CD4-positive, alpha-beta T cell treated with Interleukin-4 for 4 hours (primary cell): Measurements from ENCODE around the gene EPN1.
A peak's percentile ranks its signal among the peaks of the same experiment; 100 is the strongest.

Source experiments
- DNase-seq: peaks from one replicate; pipeline ENCODE4 v3.0.0-alpha.2; 2020

Gene EPN1

DNA sequence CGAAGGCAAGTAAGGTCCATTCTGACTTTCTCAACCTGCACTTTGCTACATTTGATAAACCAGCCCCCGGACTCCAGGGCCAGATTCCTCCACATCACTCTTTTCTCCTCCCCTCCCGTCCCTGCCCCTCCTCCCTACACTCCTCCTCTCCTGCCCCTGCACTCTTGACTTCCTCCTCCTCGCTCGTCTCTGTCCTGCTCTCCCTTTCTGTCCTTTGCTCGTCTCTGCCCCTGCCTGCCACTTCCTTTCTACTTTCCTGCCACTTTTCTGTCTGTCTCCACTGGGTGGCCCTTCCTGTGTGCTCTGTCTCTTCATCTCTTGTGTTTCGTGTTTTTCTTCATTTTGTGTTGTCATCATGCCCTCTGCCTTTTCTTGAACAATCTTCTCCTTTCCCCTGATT lies 13.2 kb upstream of the EPN1 start:
- DNase-seq = no peak

DNA sequence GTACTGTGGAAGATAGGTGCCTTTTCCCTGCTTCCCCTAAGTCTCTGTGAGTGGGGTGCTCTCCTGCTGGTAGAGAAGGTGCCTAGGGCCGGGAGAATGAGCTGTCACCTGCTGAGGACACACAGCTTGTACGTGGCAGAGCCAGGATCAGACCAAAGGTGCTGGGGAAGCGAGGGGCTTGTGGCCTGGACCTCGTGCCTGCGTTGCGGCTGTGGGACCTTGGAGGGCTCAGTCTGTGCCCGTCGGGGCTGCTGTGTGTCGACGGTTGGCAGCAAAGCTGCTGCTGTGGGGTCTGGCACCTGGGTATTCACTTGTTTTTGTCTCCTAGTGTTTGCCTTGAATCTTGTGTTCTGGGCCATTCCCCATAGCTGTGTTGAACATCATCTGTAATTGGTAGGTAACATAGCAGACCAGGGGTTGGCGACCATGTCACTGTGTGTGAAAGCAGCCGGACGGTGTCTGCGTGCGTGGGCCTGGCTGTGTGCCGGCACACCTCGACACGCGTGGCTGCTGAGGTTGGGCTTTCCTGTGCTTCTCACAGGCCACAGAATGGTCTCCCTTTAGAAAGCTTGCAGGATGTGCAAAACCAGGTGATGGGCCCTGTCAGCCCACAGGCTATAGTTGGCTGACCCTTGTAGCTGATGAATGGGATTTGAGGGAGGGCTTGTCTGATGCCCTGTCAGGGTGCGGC lies 11.0 kb upstream of the EPN1 start:
- no peak for DNase-seq

DNA sequence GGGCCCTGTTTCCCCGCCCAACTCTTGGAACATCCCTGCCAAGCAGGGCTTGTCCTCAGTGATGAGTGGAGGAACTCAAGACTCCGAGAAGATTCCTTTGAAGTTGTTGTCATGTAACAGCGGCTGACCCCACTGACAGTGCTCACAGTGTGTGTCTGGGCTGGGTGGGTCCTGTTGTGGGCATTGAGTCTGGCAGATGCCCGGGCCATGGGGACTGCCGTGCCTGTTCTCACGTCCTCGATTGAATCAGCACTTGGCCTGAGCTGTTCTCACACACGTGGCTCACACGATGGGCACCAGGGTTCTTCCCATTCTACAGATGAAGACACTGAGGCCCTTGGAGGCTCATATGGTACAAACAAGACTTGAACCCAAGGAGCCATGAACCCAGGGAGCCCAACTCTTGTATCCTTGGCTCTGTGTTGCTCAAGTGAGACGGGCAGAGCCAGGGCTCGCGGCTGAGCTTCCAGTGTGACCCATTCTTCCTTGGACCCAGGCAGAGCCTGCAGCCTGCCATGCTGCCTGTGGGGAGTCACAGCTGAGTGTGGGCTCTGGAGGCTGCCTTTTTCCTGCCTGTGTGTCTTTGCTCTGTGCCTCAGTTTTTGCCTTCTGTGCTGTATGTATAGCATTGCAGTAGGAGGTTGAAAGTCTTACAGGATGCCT lies 8.6 kb upstream of the EPN1 start:
- DNase-seq = no peak

DNA sequence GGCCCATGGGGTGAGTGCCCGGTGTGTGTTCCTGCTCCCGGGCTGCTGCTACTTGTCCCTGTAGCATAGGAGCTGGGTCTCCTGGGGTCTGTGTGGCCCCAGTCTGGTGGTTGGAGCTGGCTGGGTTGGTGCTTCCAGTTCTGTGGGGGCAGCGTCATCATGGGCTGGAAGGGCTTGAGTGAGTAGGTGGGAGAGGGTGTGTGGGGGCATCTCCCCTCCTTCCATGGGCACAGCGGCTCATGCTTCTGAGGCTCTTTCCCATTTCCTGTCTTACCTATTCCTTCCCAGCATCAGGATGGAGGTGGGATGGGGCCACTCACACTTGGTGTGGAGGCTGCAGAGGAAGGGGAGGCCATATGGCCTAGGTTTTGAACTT lies 8.0 kb upstream of the EPN1 start:
- no peak for DNase-seq

DNA sequence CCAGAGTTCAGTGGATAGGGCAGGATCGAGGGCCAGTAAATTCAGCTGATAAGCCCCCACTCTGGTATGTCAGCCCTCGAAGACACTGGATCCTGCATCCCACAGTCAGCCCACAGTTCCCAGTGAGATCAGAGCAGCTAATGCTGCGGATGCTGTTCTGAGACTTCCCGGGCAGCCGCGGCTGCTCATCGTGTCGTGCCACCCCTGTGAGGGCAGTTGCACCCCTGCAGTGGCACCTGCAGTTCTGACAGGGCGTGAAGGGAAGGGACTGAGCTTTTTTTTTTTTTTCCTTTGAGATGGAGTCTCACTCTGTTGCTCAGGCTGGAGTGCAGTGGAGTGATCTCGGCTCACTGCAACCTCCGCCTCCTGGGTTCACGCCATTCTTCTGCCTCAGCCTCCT lies 7.5 kb upstream of the EPN1 start:
- DNase-seq = no peak

DNA sequence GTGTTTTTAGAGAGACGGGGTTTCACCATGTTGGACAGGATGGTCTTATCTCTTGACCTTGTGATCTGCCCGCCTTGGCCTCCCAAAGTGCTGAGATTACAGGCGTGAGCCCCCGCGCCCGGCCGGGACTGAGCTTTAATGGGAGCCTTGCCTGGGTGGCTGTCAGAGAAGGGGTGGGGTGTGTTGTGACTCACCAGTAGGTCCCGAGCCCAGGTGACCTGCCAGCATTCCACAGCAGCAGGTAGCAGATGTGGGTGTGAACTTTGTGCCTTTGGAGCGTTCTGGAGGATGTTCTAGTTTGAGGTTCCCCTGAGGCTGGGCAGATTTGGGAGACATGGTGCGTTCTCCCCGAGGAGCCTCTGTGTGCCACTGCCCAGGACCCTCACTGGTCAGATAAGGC lies 7.1 kb upstream of the EPN1 start:
- DNase-seq = no peak

DNA sequence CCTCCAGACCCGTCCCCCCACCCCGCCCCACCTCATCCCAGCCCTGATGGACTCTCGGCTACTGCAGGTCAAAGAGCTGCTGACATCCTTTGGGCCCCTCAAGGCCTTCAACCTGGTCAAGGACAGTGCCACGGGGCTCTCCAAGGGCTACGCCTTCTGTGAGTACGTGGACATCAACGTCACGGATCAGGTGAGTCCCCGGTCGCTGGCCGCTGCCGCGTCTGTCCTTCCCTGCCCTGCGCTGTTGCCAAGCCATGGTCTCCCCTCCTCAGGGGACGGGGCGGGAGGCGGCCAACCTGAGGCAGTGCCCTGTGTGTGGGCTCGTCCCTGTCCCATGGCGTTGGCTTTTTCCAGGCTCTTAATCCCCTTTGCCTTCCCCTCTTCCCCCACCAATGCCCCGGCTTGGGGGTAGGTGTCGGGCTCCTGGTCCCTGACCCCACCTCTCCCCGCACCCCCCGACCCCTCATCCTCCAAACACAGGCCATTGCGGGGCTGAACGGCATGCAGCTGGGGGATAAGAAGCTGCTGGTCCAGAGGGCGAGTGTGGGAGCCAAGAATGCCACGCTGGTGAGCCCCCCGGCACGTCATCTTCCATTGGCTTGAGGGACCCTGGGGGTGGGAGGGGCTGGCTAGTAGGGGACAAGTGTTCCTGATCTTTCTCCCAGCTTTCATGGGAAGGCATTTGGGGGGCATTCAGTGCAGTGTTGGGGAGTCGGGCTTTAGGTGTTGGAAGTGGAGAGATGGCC lies 6.2 kb upstream of the EPN1 start:
- no peak for DNase-seq

DNA sequence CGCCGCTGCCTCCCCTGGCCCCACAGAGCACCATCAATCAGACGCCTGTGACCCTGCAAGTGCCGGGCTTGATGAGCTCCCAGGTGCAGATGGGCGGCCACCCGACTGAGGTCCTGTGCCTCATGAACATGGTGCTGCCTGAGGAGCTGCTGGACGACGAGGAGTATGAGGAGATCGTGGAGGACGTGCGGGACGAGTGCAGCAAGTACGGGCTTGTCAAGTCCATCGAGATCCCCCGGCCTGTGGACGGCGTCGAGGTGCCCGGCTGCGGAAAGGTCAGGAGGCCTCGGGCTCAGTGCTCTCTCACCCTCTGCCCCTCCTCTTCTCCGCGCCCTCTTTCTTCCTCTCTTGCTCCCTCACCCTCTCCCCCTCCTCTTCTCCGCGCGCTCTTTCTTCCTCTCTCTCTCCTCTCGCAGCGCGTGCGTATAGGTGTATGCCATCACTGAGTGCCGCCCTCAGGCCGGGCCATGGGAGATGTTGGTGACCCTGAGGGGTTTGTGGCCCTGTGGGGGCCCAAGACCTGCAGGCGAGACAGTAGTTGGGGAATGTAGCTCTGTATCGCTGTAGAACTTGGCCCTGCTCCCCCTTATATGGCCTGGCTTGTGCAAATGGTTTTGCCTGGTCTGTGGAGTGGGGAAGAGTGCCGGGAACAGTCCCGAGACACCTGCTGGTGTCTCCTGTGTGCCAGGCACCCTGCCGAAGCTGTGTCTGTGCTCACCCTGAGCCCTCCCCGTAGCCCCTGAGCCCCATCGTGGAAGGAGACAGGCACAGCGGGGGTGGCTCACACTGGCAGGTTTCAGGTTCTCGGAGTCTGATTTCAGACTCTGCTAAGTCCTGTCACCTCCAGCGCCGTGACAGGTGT lies 5.4 kb upstream of the EPN1 start:
- no peak for DNase-seq

DNA sequence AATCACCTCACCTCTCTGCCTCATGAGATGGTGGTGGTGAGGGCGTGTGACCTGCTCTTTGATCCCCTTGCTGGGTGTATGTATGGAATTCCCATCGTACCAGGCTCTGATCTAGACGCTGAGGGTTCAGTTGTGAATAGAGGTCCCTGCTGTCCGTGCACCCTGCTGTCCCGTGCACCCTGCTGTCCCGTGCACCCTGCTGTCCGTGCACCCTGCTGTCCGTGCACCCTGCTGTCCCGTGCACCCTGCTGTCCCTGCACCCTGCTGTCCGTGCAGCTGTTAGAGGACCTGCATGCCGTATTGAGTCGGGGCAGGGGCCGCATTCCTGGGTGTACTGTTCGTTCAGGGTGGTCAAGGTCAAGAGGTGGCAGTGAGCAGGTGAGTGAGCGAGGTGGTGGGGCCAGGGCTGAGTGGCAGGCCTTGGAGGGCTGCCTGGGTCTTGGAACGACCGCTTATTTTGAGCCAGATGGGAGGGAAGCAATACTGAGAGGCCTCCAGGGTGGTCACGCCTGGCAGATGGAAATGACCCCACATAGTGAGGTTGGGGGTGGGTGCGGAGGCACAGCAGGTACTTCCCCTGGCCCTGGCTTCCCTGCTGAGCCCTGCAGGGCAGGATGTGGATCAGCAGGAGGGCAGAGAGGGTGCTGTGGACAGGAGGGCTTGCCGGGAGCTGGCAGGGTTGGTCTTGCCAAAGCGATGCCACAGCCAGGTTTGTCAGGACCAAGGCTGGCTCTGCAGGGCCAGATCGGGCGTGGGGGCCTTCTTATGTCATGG lies 4.6 kb upstream of the EPN1 start:
- DNase-seq = no peak

DNA sequence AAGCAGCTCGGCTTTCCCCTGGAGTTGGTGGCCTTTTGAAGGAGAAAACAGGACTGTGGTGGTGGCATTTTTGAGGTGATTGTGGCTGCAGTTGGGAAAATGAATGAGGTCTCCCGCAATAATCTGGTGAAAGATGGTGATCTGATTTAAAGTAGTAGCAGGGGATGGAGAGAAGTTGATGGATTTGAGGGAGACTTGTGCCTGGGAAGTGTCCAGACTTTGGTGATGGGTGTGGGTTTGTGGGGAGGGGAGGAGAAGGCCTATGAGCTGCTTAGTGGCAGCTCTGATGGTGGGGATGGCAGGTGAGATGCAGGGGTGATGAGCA lies 4.0 kb upstream of the EPN1 start:
- no peak for DNase-seq

DNA sequence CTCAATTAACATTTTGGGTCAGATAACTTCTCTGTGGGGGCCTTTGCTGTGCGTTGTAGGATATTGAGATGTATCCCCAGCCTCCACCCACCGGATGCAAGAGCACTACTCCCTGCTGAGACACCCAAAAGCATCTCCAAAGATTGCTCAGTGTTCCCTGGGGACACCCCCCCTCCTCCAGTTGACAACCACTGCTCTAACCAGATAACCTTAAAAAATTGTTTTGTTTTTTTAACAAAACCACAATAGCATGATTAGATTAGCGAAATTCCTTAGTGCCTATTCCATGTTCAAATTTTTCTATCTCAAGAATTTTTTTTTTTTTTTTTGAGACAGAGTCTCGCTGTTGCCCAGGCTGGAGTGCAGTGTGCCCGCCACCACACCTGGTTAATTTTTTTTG lies 2.6 kb upstream of the EPN1 start:
- DNase-seq = no peak

DNA sequence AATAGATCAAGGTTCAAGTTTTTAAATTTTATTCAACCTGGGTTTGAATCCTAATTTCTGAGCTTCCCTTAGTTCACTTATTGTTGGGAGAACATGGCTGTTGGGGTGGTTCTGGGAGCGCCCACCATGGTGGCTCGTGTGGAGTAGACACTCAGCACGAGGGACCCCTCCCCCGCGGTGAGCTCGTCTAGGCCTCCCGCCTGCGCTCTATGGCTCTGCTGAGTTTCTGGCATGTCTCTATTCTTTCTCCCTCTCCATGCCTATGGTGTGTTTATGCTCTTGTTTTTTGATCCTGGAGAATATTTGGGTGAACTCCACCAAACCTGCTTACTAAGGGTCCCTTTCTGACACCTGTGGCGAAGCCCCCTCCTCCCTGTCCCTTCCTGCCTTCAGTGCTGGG lies 1.6 kb upstream of the EPN1 start:
- DNase-seq = no peak

DNA sequence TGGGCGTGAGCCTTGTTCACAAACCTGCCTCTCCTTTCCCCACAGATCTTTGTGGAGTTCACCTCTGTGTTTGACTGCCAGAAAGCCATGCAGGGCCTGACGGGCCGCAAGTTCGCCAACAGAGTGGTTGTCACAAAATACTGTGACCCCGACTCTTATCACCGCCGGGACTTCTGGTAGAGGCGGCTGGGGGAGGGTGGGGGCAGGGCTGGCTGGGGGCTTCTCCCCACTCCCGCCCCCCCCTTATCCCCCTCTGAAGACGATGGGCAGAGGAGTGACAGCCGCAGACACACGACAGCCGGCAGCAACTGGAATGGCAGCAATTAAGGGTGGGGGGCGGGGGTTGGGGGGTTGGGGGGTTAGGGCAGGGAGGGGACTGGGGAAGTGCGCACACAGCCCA lies 1.1 kb upstream of the EPN1 start:
- DNase-seq = no peak

DNA sequence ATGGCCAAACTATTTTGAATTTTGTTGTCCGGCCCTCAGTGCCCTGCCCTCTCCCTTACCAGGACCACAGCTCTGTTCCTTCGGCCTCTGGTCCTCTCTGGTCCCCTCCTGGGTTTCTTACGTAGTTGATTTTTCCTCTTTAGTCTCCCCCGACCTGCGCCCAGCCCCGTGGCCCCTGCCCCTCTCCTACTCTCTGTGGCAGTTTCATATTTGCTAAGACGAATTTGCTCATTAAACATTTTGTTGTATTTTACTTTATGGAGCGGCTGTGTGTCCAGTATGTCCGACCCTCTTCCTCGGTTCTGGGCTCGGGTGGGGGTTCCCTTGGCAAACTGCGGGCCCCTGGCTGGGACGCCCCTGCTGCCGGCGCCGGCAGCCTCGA lies 576 bp upstream of the EPN1 start:
- no peak for DNase-seq

DNA sequence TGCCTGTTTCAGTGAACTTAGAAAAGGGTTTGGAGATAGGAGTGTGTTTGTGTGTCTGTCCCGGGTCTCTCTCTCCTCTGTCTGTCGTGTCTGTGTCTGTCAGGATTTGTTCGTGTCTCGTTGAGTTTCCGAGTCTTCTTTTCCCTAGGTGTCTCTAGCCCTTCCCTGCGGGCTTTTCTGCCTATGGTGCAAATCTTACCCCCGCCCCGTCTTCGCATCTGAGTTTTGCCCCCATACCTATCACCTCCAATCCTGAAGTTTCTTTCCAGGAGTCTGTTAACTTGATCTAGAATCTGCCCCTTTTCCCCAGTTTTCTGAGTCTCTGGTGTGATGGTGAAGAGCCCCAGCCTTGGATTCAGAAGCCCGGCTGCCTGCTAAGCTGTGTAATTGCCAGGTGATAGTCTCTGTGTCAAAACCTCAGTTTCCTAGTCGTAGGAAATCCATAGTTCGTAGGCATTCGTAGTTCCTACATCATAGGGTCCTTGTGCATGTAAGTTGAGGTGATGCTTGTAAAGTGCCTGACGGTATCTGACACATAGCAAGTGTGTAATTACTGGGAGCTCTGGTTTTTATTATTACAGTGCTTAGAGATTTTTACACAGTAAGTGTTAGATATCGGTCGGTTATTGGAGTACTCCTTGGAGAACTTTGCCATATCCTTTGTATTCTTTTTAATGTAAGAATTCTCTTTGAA lies 782 bp downstream of the EPN1 start:
- DNase-seq = no peak

DNA sequence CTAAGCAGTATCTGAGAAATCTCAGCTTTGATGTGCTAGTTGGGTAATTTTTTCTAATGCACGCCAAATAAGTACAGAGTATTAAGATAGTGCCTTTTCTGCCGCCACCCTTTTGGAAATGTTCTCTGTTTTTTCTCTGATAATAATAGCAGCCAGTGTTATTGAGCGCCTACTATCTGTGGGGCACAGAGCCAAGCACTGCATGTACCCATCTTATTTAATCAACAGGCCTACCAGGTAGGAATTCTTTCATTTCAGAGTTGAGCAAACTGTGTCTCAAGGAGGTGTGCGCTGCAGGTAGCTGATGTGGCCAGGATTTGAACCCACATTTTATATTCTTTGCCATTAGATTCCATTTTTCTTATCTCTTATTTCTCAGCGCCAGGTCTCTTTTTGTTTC lies 1.4 kb downstream of the EPN1 start:
- no peak for DNase-seq

DNA sequence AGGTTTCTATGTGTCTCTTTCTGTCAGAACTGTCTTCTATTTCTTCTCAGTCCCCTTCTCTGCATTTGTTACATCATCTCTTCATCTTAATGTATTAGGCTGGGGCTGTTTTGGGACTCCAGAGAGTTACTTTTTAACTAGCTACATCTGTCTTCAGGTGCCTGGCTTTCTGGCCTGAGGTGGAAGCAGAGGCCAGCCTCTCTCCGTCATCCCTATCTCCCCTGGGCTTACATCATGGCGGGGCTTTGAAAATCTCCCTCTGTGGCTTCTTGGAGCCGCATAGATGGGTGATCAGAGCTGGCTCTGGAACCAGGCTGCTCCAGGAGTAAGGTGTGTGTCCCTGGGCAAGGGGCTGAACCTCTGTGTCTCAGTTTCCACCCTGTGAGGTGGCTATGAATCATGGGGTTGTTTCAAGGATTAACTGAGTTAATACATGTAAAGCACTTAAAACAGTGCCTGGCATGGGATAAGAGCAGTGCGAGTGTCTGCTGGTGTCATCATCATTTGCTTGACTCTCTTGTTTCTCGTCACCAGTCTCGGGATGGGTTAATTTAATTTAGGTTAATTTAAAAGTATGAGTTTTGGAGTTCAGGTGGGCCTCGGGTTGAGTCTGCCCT lies 2.0 kb downstream of the EPN1 start:
- no peak for DNase-seq

DNA sequence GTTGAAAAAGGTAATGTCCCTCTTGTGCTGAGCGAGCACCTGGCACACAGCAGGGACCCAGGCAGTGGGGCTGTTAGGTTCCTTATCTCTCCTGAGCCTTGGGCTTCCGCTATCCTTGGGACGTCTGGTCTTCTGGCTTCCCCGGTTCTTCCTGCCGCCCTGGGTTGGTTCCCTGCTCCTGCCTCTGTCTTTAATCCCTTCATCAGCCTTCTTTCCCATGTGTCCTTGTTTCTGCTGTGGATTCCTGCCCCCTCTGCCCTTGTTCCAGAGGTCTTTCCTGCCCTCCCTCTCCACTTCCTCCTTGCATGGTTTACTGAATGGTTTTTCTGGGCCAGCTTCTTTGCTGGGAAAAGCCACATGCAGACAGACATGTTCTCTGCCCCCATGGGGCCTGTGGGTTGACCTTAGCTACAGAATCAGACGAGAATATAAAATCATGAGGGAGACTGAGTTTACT lies 2.6 kb downstream of the EPN1 start:
- DNase-seq = no peak

DNA sequence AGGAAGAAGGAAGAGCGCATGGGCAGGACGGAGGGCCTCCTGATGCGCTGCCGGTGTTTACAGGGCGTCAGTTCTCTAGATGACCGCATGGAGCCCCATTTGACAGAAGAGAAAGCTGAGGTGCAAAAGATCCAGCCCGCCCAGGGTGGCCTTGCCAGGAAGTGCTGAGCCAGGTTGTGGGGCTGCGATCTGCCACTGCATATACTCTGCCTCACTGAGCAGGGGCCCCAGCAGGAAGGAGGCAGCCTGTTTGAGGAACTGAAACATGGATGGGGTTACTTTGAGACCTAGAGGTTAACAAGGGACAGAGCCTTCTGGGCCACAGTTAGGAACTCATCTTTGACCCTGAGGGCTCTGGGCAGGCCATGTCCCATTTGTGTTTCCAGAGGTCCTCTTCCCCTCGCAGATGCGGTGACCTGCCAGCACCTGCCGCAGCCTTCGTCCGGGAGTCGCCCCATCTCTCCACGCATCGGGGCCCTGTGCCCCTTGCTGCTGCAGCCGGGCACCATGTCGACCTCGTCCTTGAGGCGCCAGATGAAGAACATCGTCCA lies 3.2 kb downstream of the EPN1 start:
- DNase-seq = peak; percentile 19

DNA sequence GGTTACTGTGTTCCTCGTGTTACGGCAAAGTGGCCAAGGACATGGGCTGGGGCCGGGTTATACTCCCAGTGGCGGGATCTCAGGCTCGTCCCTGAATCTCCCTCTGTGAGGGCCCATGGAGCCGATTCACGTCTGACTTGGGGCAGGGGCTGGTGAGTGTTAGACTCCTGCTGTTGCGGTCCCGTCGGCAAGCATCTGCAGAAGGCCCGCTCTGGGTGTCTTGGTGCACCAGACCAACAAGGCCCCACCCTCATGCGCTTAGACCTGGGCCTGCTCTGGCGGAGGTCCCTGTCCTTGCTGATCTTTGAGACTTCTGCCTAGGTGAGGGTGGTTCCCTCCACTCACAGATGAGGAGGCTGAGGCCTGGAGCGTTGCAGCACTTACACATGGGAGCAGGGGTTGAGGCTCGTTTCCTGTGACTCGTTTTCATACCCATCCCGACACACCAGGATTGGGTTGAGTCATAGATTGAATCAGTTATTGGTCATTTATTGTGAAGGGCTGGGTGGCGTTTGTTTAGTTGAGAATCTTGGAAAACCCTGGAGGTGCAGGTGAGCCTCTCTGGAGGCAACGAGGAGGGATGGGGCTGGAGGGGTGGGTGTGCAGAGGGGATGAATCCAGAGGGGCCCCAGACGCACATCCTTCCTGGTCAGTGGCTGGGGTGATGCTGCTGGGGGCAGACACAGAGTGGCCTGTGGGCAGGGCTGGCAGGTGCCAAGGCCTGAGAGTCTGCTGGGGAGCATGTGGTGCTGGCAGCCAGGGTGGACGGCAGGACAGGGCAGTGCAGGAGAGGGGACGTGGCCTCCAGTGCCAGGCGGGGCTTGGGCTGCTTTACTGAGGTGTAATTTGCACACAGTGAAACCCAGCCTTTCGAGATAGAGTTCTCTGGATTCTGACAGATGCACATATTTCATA lies 4.6 kb downstream of the EPN1 start:
- no peak for DNase-seq
